Posterior cingulate gyrus (tissue), 11 donors: ENCODE data around the gene KDM4C.
"Not testable (repeated sequence)": the region's sequence is repeated elsewhere in the genome, so short reads cannot be mapped to it uniquely, and the experiment has no call there.

Experiments
- DNase-seq, 10 donors: peaks; one replicate each; pipeline versions ENCODE4 v3.0.0 to v3.0.0-alpha.2; 2020 to 2021; ENCODE audit warnings: mixed read lengths in 3 of 10
- intact Hi-C: fragments of 100-400 bp; cut with DNase I; formaldehyde crosslinking; loops from one replicate; pipeline ENCODE4 v1.15.1; 2023

The KDM4C gene

DNA sequence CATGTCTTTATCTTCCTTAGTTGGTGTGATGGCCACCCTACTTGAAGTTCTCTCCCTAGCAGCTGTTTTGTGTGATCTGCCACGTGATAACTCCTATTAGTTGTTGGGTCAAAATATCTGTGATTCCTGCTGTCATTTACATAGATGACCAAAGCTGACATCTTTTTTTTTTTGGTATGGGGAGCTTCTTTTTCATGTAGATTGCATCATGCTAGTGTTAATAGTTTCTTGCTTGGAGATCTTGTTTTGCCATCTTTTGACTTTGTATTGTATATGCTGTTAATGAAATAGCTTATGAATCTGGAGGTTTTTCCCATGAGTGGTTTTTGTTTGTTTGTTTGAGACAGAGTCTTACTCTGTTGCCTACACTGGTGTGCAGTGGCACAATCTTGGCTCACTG lies 243.8 kb downstream of the KDM4C start:
- DNase-seq: no peak
- intact Hi-C loops: no loop called here

DNA sequence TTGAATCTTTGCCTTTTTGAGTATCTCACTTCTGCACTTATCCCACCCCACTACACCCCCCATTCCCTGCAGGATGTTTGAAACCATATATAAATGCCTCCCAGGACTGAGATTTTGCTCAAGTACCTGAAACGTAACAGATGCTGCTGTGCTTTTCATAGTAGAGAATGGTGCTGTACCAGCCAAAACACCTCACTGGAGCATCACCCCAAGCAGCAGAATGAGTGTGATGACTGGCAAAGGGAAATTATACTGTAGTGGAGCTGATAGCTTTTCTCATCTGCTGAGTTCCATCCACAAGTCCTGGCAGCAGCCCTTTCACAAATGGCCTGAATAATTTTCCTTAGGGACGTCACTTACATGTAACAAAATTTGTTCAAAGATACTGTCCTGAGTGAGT lies 246.1 kb downstream of the KDM4C start:
- intact Hi-C loops: no loop called here
- no peak for DNase-seq

DNA sequence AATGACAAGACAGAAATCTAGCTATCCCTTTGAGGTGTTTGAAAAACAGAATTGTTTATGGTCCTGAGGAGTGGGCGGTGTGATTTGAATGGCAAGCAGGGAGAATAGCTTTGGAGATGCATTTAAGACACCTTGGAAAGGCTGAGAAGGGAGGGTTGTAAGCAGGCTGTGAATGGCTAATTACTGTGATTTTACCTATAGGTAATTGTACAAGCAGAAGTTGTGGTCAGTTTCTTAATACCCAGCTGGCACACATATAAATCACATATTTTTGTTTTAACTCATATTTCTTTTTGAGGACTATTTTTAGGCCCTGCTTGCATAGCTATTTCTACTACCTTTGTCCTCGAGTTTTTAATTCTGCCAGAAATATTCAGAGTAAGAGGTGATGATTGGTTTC lies 248.6 kb downstream of the KDM4C start:
- intact Hi-C loops: no loop called here
- no peak for DNase-seq

DNA sequence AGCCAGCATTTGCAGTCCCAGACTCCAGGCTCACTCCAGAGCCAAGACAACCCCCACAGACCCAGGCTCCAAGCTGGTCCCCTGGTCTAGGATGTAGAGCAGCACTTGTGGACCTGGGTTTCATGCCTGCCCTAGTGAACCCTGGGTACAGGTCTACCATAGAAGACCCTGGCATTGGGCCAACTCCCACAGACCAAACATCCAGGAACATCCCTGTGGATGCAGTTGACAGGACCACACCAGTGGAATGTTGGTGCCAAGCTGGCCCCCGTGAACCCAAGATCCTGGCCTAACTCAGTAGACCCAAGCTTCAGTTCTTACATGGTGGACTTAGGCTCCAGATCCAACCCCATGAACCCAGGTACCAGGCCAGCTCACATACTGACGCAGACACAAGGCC lies 250.6 kb downstream of the KDM4C start:
- DNase-seq: no peak
- intact Hi-C loops: no loop called here

DNA sequence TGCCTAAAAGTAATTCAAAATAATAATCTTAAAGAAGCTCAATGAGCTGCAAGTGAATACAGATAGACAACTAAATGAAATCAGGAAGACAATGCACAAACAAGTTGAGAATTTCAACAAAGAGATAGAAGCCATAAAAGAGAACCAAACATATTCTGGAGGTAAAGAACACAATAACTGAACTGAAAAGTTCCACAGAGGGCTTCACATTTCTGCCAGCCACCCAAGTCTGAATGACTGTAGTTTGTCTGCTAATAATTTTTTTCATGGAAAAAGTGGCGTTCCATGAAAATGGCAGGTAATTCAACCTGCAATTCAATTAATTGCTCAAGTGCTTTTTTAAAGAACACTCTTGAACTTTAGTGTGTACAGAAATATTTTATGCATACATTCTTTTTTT lies 251.3 kb downstream of the KDM4C start:
- DNase-seq: no peak
- intact Hi-C loops: no loop called here

DNA sequence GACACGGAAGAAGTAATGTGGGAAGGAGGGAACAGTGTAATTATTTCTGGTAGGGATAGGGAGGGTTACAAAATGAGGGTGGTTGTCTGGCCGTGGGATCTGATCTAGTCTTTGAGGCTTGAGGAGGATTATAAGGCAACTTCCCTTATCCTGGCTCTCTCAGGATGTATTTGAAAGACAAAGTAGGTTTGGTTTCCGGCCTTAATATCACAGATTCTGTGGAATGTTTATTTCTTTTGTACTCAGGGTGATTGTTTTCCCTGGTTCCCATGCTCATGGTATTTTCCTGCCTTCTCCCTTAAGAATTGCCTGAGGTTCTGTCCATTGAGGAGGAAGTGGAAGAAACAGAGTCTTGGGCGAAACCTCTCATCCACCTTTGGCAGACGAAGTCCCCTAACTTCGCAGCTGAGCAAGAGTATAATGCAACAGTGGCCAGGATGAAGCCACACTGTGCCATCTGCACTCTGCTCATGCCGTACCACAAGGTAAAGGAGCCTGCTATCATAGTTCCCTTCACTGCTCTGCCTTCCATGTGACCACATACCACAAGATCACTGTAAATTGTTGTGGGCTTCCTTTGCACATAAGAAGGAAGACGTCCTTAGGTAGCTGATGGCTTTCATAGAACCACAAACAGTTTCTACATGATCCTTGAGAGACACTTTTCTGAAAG lies 253.8 kb downstream of the KDM4C start:
- intact Hi-C loops: no loop called here
- no peak for DNase-seq

DNA sequence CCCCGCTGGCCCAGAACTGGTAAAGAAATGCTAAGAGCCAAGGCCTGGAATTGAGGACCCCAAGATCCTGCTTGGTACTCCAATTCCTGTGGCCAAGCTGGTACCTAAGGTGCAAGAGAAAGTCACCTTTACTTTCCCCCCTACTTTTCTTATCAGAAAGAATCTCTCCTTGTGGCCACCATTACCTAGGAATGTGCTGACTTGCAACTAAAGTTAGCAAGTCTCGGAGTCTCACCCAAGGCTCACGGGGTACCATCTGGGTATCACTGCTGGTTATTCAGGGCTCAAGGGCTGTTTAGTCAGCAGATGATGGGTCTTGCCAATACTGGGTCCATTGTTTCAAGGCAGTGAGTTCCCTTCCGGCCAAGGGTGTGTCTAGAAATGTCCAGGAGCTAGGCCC lies 270.2 kb downstream of the KDM4C start:
- intact Hi-C loops: no loop called here
- DNase-seq: no peak

DNA sequence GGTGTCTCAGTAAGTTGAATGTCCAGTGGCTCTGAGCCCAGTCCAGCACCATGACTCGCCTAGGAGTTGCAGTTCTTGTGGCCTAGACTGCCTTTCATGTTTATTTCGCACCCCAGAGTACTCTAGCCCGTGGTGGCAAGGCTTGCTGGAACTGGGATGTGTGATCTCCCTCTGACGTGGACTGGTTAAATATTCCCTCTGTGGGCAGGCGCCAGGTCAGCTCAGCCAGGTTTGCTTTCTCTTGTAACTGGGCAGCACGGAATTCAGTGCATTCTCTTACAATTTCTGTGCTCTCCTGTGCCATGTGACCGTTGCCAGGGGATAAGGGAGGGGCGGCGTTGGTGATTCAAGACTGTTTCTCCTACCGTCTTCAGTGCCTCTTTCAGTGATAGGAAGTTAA lies 270.8 kb downstream of the KDM4C start:
- intact Hi-C loops: no loop called here
- DNase-seq: no peak

DNA sequence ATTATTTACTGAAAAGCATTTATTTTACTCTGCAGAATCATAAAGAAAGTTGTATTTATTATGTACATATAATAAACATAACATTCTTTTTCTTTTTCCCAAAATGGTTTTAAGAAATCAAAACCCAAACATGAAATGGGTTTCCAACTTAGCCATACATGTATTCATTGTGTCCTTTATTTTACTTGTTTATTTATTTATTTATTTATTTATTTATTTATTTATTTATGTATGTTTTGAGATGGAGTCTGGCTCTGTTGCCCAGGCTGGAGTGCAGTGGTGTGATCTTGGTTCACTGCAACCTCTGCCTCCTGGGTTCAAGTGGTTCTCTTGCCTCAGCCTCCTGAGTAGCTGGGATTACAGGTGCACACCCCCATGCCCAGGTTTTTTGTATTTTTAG lies 273.2 kb downstream of the KDM4C start:
- intact Hi-C loops, DNase-seq: not testable (repeated sequence)

DNA sequence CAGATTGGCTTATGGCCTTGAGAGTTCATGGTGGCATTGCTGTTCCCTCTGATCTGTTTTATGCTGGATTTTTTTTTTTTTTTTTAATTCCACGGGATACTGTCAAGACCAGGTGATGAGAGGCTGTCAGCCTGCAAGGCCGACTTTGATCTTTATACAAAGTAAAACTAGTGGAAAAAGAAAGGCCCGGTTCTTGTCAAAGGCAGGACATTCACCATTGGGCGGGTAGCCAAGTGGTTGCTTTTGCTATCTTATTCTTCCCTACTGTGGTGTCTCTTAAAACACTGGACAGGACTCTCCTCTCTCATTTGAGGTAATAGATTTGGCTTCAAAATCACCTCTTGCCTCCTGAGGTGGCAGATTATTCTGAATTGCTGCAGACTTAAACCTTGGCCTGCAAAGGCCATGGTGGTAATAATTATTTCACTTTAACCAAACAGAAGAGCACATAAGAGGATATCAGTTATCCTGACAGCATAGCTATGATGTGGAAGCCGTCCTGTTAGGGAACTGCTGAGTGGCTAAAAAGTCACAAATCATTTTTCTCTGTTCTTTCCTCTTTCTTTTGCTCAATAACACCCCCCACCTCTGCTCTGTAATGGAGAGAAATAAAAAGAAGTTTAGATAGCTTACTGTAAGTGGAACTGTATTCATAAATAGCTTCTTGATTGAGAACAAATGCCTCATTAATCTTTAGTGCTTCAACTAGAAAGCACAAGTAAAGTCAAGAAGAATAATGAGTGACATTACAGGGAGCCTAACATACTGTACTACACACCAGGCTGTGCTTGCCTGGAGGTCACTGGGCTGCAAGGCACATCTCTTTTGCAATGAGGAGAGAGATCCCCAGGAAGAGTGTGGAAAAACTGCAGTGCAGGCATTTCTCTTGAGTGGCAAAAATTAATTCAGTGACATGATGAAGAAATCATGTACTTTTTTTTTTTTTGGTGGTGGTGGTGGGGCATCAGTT lies 275.6 kb downstream of the KDM4C start:
- DNase-seq: no peak
- intact Hi-C loops: no loop called here

DNA sequence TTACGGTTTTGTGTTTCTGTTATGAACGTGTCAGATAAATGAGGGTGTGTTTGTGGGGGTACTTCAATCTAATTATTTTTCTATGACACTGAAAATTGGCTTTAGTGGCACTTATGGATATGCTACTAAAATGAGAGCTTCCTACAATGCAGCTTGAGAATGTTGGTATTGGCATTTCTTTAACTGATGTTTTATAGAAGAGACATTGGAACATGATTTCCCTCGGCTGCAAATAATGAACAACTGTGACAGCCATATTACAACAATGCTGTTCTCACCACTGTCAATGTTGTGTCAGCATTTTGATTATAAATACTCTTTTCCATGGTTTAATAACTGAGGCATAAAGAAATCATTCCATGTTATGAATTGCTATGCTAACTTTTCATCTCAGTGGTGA lies 279.4 kb downstream of the KDM4C start:
- intact Hi-C loops: no loop called here
- DNase-seq: no peak

DNA sequence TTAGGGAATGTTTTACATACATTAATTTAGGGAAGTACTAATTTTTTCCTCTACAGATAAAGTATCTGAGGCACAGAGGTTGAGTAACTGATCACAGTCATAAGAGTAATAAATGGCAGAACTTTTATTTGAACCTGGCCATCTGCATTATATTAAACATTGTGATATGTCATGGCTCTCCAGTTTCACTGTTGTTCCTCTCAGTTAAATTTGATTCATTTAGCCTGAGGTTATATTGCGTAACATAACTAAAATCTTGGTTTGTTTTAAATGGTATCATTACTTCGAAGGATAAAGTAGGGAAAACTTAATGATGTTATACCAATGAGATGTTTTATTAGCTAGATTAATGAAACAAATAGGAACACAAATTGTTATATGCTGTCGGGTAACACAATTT lies 284.4 kb downstream of the KDM4C start:
- intact Hi-C loops: no loop called here
- no peak for DNase-seq

DNA sequence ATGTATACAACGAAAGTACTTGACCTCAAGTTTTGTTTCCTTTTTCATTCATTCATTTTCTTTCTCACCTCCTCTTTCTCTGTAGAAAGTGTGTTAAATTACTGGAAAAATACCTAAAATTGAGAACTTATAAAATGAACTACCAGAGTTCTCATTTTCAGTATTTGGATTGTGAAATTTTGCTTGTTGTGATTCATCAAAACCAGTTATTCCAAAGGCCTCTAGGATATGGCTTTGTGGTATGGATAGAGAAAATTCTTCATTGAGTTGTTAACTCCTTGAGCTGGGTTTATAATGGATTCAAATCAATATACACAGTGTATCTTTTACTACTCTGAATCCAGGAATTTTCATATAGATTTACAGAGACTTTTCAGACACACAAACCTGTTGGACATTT lies 287.6 kb downstream of the KDM4C start:
- DNase-seq: no peak
- intact Hi-C loops: no loop called here

DNA sequence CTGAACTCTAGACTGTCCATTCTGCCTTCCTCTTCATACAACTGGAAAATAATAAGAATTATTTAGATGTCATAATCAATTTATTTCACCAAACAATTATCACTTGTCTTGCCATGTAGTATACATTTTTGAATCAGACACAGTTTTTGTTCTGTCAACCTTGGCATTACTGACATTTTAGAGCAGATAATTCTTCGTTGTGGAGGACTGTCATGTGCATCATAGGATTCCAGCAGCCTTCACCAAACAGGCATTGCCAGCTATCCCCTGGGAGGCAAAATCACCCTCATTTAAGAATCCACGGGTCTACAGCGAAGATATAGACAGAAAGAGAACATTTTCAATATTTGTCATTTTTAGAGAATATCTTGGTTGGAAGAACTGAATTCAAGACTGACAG lies 293.9 kb downstream of the KDM4C start:
- no peak for DNase-seq
- intact Hi-C loops: loop anchor here (5.0 kb wide), 1 partner anchor 211 kb away; no protein-coding TSS in a partner anchor

DNA sequence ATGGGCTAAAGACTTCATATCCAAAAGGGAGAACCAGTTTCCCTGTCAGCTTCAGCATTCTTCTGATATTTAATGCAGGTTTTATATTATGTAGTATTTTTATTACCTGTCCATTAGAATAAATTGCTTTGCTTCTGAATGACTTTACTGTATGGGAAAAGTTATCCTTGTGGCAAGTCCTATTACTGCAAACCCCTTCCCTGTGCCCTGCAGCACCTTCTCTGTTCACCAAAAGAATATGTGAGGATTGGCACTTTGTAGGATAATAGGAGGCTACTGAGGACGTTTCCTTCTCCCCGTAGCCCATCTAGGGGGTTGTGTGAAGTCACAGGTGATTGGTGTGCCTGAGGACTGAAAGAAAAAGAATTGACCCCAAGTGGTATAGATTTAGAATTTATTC lies 296.1 kb downstream of the KDM4C start:
- no peak for DNase-seq
- intact Hi-C loops: loop anchor here (5.0 kb wide), 1 partner anchor 208 kb away; no protein-coding TSS in a partner anchor

DNA sequence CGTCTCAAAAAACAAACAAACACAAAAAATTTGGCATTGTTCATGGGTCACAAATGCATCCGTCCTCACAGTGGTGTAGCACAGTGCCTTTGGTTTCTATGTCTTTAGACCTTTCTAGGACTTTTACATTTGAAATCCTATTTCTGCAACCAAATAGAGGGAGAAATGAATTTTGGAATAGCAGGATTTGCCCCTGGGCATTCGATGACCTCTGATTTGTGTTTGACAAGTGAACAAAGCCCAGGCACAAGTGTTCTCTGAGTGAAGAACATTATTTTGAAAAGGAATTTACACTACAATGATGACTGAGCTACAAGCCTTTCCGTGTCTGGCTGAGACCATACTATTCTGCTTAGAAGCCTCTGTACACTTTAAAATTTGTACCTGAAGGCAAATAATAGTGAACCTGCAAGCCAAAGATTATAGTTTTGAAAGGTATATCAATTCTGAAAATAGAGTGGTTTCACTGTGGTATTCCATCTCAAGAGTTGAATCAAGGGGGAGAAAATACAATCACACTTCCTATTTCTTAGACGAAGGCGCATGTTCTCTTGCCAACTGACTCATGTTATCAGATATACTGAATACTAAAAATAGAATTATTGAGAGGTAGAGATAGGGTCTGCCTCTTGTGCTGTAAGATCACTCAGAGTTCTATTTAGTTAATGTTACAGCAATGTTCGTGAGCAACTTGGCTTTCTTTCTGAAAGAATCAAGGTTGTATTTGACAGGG lies 297.6 kb downstream of the KDM4C start:
- no peak for DNase-seq
- intact Hi-C loops: no loop called here

DNA sequence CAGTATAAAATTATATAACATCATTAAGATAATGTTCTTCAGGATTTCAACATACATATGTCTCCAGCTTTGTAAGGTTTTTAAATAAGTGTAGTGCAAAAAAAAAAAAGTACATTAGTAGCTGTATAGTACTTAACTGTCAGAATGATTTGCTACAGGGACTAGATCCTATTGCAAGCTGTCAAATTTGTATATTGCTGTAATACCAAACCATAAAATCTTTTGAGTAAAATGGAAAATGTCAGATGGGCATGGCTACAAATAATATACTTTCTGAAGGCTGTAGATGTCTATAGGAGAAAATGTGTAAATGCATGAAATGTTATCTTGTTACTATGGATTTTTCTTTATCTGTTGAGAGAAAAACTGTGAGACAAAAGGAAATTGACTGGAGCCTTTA lies 298.5 kb downstream of the KDM4C start:
- intact Hi-C loops: no loop called here
- DNase-seq: no peak

DNA sequence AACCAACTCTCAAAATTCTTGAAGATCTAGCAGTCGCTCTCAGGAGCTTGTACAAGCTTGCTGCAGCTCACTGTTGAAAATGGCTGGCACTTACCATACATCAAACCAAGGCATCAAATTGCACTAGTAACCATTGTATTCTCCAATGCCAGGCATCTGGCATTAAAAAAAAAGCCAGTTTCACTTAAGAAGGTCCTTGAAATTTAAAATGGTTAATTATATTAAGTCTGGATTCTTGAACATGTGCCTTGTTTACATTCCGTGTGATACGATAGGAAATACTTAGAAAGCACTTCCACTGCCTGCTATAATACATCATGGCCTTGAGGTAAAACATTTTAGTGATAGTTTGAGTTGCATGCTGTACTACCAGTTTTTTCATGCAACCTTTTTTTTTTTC lies 300.7 kb downstream of the KDM4C start:
- intact Hi-C loops: no loop called here

DNA sequence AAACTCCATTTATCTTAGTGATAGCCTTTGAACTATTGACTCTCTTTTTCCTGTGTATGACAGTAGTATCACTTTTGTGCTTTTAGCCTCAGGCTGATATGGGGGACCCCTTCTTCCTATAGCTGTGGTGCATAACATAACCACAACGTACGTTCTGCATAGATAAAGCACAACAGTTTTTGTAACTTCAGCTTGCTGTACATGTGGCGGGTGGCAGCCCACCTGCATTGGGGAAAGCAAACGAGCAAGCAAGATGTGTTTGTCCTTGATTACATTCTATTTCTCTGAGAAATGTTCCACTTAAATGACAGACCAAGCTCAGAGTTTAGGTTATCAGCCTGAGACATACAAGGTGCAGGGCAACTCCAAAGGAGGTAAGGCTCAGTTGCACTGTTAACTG lies 309.4 kb downstream of the KDM4C start:
- intact Hi-C loops: no loop called here

More for the DNA sequence above, 300.7 kb downstream of the KDM4C start:
- DNase-seq: no peak

DNA sequence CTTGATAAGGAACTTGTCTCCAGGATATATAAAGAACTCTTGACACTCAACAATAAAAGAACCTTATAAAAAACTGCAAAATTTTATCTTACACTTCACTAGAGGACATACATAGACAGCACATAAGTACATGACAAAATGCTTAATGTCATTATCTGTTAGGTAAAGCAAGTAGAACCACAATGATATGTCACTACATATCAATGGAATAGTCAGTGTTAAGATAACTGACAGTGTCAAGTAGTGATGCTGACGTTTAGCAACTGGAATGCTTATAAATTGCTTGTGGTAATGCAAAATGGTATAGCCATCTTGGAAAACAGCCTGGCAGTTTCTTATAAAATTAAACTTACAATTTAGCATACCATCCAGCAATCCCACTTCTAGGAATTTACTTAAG lies 314.1 kb downstream of the KDM4C start:
- no peak for DNase-seq
- intact Hi-C loops: no loop called here

More for the DNA sequence above, 309.4 kb downstream of the KDM4C start:
- DNase-seq: no peak

DNA sequence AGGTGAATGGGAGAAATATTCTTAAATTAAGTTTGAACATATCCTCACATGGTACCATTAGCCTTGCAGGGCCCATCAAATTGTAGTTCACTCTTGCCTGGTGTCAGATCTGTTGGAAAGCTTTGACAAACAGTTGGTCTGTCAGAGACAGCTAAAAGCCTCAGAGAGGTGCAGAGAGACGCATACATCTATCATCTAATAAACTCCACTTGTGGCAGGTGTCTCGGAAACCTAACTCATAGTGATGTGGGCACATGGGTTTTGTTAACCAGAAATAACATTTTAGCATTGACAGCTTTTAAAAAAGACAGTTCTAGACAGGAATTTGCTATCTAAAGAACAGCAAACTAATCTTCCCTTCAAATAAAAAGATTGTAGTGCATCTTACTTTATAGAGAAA lies 315.9 kb downstream of the KDM4C start:
- no peak for DNase-seq
- intact Hi-C loops: no loop called here
